GM18517 (cell line): ENCODE data around the gene CMTM8.
"Not testable (repeated sequence)": the region's sequence is repeated elsewhere in the genome, so short reads cannot be mapped to it uniquely, and the experiment has no call there.

Experiments
- ATAC-seq: cut with Tn5 transposase; IDR thresholded peaks from one replicate; pipeline ENCODE4 v1.9.1; 2021; ENCODE audit warnings: mild to moderate bottlenecking, moderate library complexity; ENCODE audit not compliant: unreplicated experiment

CMTM8 gene

DNA sequence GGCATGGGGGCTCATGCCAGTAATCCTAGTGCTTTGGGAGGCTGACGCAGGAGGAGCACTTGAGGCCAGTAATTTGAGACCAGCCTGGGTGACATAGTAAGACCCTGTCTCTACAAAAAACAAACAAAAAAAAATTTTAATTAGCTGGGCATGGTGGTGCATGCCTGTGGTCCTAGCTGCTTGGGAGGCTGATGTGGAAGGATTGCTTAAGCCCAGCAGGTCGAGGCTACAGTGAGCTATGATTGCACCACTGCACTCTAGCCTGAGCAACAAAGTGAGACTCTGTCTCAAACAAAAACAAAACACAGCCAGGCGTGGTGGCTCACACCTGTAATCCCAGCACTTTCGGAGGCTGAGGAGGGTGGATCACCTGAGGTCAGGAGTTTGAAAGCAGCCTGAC lies 9.7 kb upstream of the CMTM8 start:
- ATAC-seq: not testable (repeated sequence)

DNA sequence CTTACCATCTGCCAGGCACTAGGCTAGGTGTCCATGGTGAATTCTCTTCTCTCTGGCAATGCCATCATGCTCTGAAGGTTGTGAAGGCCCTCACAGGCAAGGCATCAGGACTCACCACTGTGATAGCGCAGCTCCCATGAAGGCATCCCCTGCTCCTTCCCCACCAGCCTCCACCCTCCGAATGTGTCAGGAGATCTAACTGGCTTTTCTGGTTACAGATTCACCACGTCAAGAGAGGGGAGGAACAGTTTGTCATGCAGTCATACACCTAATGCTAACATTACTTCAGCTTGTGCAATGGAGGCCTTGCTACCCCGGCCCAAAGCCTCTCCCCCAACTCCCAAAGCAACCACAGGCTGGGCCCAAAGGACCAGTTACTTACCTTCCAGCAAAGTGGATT lies 8.9 kb upstream of the CMTM8 start:
- no peak for ATAC-seq

DNA sequence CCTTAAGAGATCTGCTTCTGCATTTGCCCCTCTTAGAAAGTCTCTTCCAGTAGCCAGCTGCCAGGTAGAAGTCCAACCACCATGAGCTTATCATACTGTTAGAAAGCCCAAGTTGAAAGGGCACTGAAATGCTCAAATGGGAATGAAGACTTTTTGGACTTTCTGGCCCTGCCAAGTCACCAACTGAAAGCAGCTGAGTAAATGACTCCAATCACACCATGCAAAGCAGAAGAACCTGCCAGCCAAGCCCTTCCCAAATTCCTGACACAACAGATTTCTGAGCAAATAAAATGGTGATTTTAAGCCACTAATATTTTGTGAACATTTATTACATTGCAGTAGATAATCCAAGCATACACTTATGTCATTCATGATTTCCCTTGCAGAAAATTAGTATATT lies 2.1 kb upstream of the CMTM8 start:
- ATAC-seq: no peak

- no peak for ATAC-seq
These were observed 619 bp upstream of the CMTM8 start for GRCh38 chr3:32237670-32238452.

DNA sequence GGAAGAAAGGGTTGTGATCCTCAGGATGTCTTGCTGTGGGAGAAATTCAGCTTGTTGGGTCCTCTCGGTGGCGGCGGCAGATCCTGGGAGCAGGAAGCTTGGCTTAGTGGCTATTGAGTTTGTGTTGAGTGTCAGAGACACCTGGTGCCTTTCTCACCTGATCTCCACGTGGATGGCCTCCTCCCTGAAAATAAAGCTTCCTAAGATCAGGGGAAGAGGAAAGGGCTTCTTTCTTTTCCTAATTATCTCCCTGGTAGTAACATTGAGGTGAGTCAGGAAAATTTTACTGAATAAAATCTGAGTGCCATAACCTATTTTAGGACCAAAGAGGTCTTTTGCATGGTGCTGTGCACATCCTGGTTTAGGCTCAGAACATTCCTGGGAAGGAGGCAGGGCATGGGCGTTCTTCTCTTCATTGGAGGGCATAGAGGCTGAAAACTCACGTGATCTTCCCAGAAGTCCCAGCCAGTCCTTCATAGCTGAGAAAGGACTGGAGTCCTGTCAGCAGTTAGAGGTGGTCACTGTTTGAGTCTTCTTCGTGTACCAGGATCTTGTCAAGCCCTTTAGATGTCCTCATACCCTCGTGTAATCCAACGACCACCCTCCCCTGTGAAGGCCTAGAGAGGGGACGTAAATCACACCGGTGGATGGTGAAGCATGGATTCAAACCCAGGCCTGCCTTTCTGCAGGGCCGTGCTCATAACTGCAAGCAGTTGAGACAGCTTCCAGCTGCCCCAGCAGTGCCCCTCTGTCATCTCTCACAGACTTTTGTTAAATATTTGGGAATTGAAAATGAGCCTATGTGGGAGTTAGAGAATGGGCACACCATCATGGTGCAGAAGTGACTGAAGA lies 1.1 kb downstream of the CMTM8 start:
- ATAC-seq: no peak

DNA sequence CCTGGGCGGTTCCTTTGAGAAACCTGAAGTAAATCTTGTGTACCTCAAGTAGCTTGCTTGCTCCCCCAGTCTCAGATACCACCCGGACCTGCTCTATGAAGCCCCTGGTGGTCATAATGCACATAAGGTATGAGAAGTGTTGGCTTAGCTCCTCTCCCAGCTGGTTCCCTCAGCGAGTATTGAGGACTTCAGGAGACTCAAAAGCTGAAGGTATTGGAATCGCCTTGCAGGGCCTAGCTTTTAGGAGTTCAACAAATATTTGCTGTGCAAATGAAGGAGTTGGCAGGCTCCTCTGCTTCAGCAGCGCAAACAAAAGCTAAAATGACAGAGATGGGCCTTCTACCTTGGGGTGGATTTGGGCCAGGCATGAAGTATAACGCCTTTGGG lies 1.7 kb downstream of the CMTM8 start:
- no peak for ATAC-seq

GRCh38 chr3:32241100-32241499 lies 2.6 kb downstream of the CMTM8 start:
- ATAC-seq: no peak

- no peak for ATAC-seq
These were observed 5.0 kb downstream of the CMTM8 start for GRCh38 chr3:32243519-32243918.

DNA sequence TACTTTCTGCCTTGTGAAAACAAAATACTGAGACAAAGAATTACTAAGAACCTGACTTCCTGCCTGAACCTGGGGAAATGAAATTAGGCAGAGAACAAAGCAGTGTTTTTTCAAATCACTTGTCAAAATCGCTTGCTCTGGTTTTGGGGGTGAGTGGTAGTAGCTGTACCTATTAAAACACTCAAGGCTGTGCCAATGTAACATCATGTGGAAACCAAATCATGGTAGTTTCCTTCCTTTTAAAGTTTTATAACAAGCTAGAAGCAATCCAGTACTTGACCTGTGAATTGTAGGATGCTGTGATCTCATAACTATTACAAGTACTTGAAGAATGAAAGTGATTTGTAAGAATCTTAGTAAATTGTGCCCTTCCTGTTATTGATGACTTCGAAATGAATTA lies 6.7 kb downstream of the CMTM8 start:
- no peak for ATAC-seq

- no peak for ATAC-seq
These were observed 7.7 kb downstream of the CMTM8 start for GRCh38 chr3:32246079-32246675.

DNA sequence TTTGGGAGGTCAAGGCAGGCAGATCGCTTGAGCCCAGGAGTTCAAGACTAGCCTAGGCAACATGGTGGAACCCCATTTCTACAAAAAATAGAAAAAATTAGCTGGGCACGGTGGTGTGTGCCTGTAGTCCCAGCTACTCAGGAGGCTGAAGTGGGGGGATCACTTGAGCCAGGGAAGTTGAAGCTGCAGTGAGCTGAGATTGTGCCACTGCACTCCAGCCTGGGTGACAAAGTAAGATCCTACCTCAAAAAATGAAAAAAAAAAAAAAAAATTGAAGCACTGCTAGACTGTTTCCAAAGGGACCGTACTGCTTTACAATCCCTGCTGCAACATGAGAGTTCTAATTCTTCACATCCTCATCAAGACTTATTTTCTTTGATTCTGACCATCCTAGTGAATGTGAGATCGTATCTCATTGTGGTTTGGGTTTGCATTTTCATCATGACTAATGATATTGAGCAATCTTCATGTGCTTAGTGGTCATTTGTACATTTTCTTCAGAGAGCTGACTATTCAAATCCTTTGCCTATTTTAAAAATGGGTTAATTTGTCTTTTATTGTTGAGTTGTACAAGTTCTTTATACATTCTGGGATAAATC lies 10.8 kb downstream of the CMTM8 start:
- ATAC-seq: no peak

GRCh38 chr3:32254268-32254667 lies 15.8 kb downstream of the CMTM8 start:
- no peak for ATAC-seq

- ATAC-seq: no peak
These were observed 16.9 kb downstream of the CMTM8 start for GRCh38 chr3:32255345-32255744.

- no peak for ATAC-seq
These were observed 17.7 kb downstream of the CMTM8 start for GRCh38 chr3:32256206-32256605.

- no peak for ATAC-seq
These were observed 18.6 kb downstream of the CMTM8 start for GRCh38 chr3:32257042-32257441.

GRCh38 chr3:32257641-32258438 lies 19.4 kb downstream of the CMTM8 start:
- ATAC-seq: no peak

- no peak for ATAC-seq
These were observed 20.4 kb downstream of the CMTM8 start for GRCh38 chr3:32258869-32259268.

- no peak for ATAC-seq
These were observed 23.1 kb downstream of the CMTM8 start for GRCh38 chr3:32261545-32261944.

DNA sequence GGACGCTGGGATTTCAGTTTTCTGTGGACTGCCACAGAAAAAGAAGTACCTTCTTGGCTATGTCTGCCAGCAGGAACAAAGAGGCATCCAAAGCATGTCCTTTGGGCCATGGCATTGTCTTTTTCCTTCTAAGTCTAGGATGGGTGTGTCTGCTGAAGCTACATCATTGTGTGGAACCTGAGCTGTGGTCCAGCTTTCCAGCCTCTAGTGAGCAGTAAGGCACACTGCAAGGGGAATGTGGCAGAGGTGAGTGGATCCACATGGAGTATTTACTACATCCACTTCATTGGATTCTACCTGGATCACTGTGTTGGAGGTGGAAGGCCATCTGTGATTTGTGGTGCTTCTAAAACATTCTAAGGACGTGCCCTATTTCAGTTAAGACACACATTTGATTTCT lies 23.7 kb downstream of the CMTM8 start:
- no peak for ATAC-seq

- no peak for ATAC-seq
These were observed 35.8 kb downstream of the CMTM8 start for GRCh38 chr3:32274306-32274705.

GRCh38 chr3:32275506-32275905 lies 37.0 kb downstream of the CMTM8 start:
- no peak for ATAC-seq
